ENCODE data around the gene MAML2.

The MAML2 gene

DNA sequence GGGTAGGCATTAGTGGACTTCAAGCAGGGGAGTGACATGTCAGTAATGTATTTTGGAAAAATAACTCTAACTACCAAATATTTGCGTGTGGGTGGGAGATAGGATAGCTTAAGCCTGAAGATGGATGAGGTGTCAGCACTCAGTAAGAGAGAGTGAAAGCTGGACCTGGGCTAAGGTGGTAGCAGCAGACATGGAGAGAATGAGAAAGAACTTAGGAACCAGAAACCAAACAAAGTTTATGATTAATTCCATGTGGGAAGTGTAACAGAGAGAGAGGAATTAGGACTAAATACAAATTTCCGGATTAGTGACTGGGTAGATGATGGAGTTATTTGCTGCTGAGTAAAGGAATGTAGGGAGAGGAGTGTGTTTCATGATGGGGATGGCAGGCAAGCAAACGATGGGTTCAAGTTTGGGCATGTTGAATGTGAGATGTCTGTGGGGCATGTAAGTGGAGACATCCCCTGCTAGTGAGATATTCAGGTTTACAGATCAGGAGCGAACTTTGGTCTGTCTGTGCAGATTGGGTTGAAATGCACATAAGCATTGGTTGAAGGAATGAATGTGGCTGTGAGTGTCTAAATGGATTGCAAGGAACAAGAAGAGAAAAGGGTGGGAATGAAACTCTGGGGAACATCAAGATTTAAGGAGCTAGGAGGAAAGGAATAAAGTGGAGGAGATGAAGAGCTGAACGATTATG is 233.5 kb downstream of the MAML2 start:
- no peak for TF ChIP-seq GATA3 (IDR thresholded peaks at IDR 0.05; ENCODE audit: low read depth, low read length)
- TF ChIP-seq GATA2 (IDR thresholded peaks at IDR 0.05; ENCODE audit: low read depth, low read length) = no peak

DNA sequence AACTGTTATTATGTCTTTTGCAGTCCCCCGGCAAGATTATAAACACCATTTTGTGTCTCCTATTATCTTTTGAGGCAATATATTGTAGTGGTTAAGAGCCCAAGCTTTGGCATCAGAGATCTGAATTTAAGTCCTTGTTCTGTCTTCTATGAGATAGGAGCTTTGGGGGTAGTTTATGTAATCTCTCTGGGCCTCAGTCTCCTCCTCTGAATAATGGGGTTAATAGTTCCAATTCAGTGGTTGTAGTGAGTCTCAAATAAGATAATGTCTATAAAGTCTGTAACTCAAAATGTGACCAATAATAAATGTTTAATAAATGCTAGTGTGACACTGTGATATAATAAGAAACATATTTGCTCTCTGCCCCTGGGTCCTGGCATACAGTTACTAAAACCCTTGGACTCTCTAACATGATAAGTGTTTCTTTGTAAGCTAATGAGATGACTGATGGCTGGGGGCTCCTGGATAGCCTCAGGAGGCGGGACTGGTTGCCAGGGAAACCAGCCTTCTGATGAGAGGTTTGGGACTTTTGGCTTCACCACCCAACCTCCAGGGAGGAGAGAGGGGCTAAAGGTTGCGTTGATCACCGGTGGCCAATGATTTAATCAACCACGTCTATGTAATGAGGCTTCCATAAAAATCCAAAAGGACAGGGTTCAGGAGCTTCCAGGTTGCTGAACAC is 235.7 kb downstream of the MAML2 start:
- TF ChIP-seq GATA3 (IDR thresholded peaks at IDR 0.05; ENCODE audit: low read depth, low read length) (no peak), GATA2 (IDR thresholded peaks at IDR 0.05; ENCODE audit: low read depth, low read length) (no peak)

DNA sequence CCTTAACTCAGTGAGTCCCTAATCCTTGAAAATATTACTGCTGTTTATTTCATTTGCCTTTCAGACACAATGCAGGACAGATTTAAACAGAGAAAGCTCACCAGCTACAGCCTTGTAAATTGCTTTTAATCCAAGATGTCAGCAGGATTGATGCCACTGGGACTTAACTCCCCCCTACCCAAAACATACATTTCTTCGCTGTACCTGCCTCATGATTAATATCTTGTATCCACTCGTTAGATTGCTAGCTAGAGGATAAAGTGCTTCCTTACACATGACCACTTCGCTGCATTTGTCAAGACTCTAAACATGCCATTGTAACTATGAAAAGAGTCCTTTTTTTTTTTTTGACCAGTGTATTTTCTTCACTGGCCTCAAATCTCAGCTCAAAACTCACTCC is 236.3 kb downstream of the MAML2 start:
- no peak for TF ChIP-seq GATA3 (IDR thresholded peaks at IDR 0.05; ENCODE audit: low read depth, low read length)
- TF ChIP-seq GATA2 (IDR thresholded peaks at IDR 0.05; ENCODE audit: low read depth, low read length) = no peak

DNA sequence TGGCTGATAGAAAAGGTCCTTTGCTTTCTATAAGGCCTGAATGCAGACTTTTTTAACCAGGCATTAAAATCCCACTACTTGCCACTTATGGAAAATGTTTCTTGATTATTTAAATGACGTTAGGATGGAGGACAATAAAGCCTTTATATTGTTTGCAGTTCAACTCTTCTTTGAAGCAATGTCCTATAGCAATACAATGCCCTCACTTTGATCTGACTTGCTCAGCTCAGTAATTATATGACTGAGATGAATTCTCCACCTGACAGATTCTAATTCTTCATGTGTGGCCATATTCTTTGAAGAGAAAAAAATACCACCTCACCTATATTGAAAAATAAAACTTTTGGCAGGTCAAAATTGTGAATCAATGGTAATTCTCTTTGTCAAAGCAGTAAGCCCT is 237.1 kb downstream of the MAML2 start:
- no peak for TF ChIP-seq GATA2 (IDR thresholded peaks at IDR 0.05; ENCODE audit: low read depth, low read length)
- TF ChIP-seq GATA3 (IDR thresholded peaks at IDR 0.05; ENCODE audit: low read depth, low read length) = no peak

DNA sequence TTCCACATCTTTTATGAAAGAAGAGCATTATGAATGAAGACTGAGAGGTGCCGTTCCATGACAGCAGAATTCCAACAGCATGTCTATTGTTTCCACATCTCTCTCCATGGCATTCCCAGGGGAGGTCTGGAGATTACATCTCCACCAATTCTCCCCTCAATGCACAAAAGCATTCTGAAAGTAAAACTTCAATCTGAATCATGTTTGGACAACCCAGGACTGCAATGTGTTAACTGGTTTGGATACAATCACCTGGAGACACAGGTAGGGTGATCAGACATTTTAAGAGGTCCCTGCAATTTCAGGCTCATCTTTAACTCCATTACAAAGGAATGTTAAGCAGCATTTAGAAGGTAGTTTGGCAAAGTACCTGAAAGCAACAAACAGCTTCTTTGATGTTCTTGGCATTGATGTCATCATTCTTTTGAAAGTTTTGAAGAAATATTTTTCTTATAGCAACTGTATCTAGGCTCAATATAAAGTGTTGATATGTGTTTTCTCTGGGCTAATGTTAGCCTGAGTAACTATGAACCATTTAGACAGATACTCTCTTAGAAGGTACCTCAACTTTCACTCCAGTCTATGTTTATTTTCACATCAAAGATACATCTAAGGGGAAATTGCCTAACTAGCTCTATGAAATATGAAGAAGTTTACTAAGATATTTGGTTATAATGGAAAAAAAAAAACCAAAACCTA is 237.6 kb downstream of the MAML2 start:
- no peak for TF ChIP-seq GATA3 (IDR thresholded peaks at IDR 0.05; ENCODE audit: low read depth, low read length)
- TF ChIP-seq GATA2 (IDR thresholded peaks at IDR 0.05; ENCODE audit: low read depth, low read length) = no peak

DNA sequence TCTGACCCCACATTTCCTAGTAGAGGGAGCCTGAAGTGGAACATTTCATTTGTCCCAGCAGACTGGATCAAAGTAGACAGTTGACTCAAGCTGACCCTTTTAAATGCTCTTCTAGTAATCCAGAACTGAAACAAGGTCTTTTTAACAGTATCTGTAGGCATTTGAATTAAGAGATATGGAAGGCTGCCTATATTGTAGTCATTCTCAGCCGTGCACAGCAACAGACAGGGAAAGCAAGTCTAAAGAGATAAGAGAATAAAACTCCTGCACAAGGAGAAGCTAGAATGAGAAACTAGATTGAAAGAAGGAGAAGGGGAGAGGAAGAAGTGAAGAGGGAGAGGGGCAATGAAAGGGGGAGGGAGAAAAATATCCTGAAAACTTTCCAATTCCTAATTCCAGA is 238.5 kb downstream of the MAML2 start:
- TF ChIP-seq GATA3 (IDR thresholded peaks at IDR 0.05; ENCODE audit: low read depth, low read length) = no peak
- TF ChIP-seq GATA2 (IDR thresholded peaks at IDR 0.05; ENCODE audit: low read depth, low read length) = no peak

DNA sequence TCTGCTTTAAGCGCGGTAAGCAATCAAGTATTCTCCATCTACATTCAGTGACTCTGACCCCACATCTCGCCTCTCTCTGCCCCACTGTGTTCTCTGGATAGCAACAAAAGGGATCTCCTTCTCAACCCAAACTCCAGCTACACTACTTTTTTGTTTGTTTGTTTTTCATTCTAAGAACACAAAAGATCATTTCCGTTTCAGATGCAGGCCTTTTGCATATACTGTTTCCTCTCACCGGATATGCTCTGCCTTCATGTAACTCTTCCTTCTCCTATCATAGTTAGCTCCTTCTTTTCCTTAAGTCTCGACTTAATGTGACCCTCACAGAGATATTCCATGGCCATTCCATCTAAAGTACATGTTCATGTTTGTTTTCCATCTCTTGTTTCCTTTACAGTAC is 239.3 kb downstream of the MAML2 start:
- TF ChIP-seq GATA3 (IDR thresholded peaks at IDR 0.05; ENCODE audit: low read depth, low read length) = no peak
- TF ChIP-seq GATA2 (IDR thresholded peaks at IDR 0.05; ENCODE audit: low read depth, low read length) = no peak

DNA sequence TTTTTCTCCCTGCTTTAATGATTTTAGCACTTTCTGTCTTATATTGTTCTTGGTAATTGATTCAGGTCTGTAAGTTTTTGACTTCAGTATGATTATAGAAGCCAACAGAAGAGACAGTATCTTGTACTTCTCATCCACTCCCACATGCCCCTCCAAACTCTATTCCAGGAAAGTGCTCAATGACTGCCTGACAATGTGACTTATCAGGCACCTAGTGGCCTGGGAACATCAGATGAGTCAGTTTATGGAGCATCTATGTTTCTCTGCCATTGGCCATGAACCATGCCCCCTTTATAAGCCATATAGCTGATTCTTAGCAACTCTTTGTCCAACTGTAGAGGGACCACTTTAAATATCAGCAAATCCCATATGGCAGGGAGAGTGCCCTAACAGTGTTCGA is 239.9 kb downstream of the MAML2 start:
- TF ChIP-seq GATA2 (IDR thresholded peaks at IDR 0.05; ENCODE audit: low read depth, low read length) = no peak

DNA sequence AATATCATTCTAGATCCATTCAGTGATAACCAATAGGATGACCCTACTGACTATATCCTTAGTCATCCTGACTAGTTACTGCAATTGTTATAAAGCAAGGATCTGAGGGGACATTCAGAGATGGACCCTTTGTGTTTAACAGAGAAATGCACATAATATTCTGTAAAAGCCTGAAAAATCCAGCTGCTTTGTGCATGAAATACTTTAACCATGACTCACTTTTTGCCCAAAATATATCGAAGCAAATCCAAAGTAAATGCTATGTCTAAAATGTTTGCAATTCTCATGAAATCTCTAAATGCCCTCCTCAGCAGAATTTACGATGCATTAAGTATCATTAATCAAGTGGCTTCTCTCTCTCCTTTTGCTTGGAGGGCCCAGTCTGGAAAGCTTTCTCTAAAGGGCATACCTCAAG is 240.3 kb downstream of the MAML2 start:
- TF ChIP-seq GATA3 (IDR thresholded peaks at IDR 0.05; ENCODE audit: low read depth, low read length) (no peak), GATA2 (IDR thresholded peaks at IDR 0.05; ENCODE audit: low read depth, low read length) (no peak)

DNA sequence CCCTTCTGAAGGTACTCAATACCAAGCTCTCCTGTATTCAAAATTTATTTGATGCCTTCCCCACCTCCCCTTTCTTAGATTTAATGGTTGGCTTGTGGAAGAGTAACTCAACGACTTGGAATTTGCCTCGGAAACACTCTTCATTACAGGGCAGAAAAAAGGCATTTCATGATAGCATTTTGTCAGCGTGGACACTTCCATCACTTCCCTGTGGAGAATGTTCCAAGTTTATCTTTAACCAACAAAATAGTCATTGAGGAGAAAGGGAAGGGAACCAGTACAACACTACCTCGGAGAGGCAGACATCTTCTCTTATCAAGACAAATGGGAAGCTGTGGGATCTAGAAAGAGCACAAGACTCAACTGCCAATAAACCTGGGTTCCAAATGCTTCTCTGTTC is 241.8 kb downstream of the MAML2 start:
- TF ChIP-seq GATA2 (IDR thresholded peaks at IDR 0.05; ENCODE audit: low read depth, low read length) (no peak), GATA3 (IDR thresholded peaks at IDR 0.05; ENCODE audit: low read depth, low read length) (no peak)

DNA sequence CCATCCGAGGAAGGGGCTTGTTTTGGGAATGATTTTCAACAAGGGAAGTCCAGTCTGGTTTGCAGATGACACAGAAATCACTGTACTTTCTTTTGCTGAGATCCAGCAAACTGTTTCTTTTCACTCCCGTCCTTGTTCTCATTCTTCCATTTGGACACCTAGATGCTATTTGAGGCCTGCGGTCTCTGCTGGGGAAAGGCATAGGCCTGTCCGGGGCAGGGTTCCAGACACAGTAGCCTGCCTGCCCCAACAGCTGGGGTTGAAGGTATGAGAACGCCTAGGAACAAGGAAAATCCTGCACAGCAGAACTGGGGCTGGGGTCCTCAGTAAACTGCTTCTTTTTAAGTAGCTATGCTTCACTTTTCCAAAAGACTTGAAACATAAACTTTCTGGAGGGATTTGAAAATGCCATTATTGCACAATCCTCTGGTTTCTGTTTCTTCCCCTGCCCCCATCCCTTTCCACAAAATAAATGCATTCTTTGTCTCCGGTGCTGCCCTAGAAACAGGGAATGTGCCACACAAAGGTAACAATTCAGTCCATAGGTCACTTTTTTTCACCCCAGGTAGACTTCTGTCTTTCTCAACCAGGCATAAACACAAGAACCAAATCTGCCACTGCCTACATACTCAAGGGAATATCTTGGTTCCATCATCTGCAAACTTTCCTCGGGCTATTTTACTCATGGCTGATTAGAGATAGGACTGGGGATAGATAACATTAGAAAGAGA is 244.3 kb downstream of the MAML2 start:
- TF ChIP-seq GATA3 (IDR thresholded peaks at IDR 0.05; ENCODE audit: low read depth, low read length) (no peak), GATA2 (IDR thresholded peaks at IDR 0.05; ENCODE audit: low read depth, low read length) (no peak)

DNA sequence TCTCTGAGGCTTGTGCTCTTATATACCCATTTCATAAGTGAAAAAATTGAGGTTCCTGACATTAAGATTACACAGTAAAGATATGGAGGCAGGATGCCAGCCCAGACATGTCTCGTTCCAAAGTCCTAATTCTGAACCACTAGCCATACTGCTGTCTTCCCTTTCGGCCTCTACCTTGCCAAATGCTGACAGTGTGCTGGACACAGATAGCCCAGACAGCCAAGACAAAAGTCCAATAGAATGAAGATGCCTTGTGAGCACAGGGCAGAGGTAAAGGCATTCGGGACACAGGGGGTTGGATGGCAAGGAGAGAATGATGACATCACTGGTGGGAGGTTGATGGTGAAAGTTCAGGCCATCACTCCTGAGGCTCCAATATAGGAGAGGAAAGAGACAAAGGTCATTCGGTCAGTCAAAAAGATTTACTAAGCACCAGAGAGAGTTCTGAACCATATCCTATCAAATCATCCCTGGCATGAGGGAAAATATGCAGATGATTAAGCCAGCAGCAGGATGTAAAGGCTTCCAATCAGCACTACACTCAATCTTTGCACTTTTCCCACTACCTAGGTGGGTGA is 245.1 kb downstream of the MAML2 start:
- TF ChIP-seq GATA3 (IDR thresholded peaks at IDR 0.05; ENCODE audit: low read depth, low read length) = no peak
- TF ChIP-seq GATA2 (IDR thresholded peaks at IDR 0.05; ENCODE audit: low read depth, low read length) = no peak

DNA sequence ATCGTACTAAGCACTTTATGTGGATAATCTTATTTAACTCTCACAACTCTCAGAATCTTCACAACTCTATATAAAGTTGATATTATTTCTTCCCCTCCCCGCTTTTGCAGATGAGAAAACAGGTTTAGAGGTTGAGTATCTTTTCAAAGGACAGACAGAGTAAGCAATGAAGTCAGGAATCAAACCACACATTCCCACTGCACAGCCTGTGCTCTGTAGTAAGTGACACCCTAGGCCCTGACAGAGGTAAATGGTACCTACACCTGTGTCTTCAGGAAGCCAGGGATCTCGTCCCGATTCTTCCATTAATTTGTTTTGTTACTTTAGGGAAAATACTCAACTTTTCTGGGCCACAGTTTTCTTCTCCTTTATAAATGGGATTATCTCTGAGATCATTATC is 246.6 kb downstream of the MAML2 start:
- no peak for TF ChIP-seq GATA2 (IDR thresholded peaks at IDR 0.05; ENCODE audit: low read depth, low read length)
- no peak for TF ChIP-seq GATA3 (IDR thresholded peaks at IDR 0.05; ENCODE audit: low read depth, low read length)

DNA sequence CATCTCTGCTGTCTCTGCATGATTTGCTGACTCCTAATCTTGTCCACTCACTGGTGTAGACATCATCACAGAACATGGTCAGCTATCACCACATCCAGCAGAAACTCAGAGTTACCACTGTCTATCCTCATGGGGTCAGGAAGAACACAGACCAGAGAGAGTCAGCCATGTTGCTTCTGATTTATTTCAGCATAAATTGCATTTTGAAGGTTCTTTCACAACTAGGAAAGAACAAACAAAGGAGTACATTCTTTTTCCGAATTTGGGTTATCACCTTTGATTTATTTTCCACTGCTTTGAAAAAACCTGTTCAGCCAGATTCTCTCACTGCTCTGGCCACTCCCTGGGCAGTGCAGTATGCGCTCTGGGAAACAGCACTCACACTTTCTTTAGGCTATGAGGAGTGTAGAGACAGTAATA is 247.1 kb downstream of the MAML2 start:
- TF ChIP-seq GATA2 (IDR thresholded peaks at IDR 0.05; ENCODE audit: low read depth, low read length) (no peak), GATA3 (IDR thresholded peaks at IDR 0.05; ENCODE audit: low read depth, low read length) (no peak)
